ENCODE data around the gene ARSG. TPM values are rescaled to one million over a fixed set of nuclear protein-coding genes. Genes with fewer than 3 reads are reported as not detected.
"Not testable (repeated sequence)": the region's sequence is repeated elsewhere in the genome, so short reads cannot be mapped to it uniquely, and the experiment has no call there.

ARSG gene
- total RNA-seq, 1 donor from 2014 or later = 4.3 TPM

DNA sequence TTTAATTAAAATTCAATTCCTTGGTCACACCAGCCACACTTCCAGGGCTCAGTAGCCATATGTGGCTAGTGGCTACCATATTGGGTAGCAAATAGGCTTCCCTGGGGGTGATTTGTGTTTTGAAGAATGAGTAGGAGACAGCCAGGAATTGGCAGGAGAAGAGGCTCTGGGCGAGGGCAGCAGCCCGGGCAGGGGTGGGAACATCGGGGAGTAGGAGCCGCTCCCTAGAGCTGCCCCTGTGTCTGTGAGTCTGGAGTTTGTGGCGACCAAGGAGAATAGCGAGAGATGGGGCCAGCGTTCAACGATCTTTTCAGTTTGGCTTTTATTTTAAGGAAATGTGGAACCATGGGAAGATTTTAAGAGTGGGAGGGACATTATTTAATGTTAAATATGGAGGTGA is 84.3 kb downstream of the ARSG start:
- no peak for DNase-seq (ENCODE audit: low spot score)

DNA sequence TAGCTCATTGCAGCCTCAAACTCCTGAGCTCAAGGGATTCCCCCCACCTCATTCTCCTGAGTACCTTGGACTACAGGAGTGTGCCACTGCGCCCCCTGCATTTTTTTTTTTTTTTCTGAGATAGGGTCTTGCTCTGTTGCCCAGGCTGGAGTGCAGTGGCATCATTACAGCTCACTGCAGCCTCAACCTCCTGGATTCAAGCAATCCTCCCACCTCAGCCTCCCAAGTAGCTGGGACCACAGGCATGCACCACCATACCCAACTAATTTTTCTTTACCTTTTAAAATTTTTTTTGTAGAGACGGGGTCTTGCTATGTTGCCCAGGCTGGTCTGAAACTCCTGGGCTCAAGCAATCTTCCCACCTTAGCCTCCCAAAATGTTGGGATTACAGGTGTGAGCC is 84.9 kb downstream of the ARSG start:
- not testable (repeated sequence) for DNase-seq (ENCODE audit: low spot score)

- DNase-seq (ENCODE audit: low spot score) = no peak
These were observed 86.5 kb downstream of the ARSG start for GRCh38 chr17:68377771-68378267.

DNA sequence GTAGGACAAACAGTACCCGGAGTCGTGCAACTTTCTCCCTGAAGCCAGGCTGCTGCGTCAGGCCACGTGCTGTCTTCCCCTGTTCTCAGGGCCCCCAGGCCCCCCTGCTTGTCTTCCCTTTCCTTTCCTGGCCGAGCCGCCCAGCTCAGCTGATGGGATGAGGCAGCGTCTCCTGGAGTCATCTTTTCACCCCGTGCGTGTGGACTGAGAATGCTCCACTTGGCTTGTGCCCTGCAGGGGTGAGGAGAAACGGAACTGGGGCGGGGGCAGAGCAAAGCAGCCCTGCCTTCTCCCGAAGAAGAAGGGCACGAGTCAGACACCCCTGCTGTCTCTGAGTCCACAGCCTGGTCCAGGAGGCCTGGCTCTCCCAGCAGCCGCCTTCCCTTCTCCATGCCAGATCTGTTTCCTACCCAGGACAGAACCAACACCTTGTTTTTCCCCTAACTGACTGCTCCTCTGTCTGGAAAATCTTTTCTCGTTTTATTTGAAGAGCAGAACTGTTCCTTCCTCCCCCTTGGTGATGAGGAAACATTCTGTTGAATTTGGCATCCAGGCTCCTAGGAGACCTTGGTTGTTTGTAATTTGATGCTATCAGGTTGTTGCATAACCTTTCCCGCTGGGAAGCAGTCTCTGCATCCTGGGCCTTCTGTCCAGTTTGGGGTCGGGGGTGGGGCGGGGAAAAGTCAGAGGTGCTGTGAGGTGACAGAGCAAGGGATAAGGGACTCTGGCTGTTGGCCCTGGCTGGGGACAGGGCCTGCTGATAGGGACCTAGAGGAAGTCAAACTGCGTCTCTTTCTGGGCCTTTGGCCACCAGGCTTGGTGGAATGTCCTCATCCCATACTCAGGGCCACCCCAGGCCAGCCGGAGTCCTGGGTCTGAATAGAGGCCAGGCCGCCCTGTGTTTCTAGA is 87.2 kb downstream of the ARSG start:
- peak; percentile 95 for DNase-seq (ENCODE audit: low spot score)

- no peak for DNase-seq (ENCODE audit: low spot score)
These were observed 87.8 kb downstream of the ARSG start for GRCh38 chr17:68379177-68379510.

DNA sequence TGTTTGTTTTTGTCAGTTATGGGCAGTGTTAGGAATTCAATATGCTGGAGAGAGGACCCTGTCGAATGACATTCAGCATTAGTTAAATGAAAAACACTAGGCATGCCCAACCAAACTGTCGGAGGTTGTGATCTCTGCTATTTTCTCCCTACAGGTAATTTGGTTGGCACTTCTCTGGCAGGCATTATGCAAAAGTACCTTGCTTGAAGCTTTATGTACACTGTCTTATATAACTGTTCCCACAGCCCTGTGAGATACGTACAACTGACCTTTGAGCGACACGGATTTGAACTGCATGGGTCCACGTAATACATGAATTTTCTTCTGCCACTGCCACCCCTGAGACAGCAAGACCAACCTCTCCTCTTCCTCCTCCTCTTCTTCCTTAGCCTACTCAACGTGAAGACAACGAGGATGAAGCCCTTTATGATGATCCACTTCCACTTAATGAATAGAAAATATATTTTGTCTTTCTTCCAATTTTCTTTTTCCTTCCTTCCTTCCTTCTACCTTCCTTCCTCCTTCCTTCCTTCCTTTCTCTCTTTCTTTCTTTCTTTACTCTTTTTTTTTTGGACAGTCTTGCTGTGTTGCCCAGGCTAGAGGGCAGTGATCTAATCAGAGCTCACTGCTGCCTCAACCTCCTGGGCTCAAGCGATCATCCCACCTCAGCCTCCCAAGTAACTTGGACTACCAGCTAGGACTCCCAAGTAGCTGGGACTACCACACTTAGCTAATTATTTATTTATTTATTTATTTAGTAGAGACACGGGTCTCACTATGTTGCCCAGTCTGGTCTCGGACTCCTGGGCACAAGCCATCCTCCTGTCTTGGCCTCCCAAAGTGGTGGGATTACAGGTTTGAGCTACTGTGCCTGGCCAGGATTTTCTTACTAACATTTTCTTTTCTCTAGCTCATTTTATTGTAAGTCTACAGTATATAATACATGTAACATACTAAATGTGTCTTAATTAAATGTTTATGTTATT is 88.7 kb downstream of the ARSG start:
- peak; percentile 39 for DNase-seq (ENCODE audit: low spot score)

- peak; percentile 37 for DNase-seq (ENCODE audit: low spot score)
These were observed 90.0 kb downstream of the ARSG start for GRCh38 chr17:68381076-68381900.

- no peak for DNase-seq (ENCODE audit: low spot score)
These were observed 91.3 kb downstream of the ARSG start for GRCh38 chr17:68382582-68383085.

DNA sequence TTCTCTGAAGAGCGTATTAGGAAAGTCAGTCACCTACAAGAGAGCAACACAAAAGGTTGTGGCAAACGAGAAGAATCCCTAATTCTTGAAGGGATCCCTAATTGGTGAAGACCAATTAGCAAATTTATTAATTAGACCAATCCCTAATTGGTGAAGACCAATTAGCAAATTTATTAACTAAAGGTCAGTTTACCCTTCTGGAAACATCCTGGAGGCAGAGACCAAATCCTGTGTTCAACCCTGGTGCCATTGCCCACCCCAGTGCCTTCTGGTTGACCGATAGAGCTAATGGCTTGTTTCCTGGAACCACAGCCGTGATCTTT is 91.8 kb downstream of the ARSG start:
- no peak for DNase-seq (ENCODE audit: low spot score)

DNA sequence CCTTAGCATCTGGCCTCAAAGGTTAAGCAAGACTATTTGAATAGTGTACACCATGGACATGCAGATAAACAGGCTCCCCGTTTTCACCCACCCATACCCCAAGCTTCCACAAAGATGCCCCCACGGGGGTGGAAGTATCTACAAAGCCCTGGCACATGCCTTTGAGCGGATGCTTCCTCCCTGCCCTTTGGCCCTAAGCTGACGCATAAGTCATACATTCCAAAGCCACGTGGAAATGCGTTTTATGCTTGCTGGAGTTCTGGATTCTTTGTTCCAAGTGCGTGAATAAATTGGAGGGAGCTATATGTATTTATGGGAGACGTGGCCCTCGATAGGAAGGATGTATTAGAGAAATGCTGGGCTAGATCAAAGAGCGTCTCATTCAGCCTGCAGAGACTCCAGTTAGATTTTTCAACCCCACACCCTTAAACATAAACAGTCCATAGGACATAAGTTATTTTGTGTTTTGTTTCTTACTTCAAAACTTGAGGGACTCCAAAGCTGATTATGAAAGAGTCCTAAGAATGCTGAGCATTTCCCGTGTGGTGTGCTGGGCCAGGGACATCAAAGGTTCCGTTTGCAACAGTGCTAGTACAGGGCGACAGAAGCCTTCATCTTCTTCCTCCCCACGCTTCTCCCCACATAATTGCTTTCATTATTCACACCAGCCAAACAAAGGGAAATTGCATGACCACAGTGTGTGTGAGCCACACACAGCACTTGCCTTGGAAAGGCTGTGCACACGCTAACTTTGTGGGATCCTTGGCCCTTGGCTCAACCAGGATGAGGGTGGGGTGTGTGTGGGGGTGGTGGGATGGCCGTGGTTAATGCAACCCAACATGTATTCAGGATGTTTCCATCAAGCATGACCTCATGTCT is 92.4 kb downstream of the ARSG start:
- DNase-seq (ENCODE audit: low spot score) = peak; percentile 74

DNA sequence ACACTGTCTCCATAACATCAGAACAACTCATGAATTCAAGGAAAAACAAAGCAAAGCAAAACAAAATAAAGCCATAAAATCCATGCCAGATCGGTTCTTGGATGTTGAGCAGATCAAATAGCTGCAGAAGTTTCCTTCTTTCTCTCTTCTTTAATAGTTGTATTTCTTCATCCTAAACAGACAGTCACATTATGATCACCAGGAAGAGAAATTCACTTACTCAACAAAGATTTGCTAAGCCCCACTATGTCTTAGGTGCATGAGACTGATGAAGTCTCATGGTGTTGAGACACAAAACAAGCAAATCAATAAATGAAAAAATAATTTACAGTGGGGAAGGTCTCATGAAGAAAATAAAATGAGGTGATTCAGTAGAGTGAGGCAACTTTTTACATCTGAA is 93.2 kb downstream of the ARSG start:
- DNase-seq (ENCODE audit: low spot score) = no peak

DNA sequence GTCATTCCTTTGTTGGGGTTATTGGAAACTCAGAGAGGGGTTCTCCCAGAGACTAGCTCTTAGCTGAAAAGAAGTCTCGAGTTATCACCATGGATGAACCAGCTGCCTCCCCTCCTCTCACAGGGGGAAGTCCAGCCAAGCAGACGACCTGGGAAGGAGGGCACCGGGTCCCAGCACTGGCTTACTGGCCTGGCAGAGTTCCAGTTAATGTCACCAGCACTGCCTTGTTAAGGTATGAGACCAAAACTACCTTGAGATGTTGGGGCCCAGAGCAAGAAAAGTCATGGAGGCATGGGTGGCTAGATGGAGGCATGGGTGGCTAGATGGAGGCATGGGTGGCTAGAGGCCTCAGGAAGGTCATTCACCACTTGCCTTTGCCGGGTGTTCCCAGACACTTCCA is 93.6 kb downstream of the ARSG start:
- DNase-seq (ENCODE audit: low spot score) = peak; percentile 69

DNA sequence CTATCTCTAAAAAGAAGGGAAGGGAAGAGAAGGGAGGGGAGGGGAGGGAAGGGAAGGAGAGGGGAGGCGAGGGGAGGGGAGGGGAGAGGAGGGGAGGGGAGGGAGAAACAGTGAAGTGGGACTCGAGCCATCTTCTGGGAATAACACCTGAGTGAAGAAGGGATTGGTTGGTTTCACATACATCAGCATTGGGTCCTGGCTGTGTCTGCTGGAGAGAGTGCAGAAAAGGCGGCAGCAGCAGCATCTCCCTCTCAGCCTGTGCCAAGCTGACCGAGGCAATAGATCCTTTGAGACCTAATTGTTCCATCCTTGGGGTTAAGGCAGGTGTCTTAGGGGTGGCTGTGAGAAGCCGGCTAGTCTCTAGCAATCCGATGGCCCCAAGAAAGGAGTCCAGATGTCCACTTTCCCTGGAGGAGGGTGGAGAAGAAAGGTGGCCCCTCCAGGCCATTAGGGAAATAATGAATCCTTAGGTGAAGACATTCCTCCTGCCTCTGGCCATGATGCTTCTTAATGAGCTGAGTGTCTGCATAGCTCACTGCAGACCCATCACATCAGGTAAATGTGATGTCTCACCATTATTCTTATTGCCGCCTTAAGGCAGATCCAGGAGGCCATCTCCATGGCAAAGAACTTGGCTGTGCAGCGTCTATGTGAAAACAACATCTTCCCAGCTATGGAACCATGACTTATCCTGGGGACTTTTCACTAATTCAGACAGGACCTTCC is 94.4 kb downstream of the ARSG start:
- DNase-seq (ENCODE audit: low spot score) = peak; percentile 24

GRCh38 chr17:68387435-68388218 is 96.3 kb downstream of the ARSG start:
- peak; percentile 37 for DNase-seq (ENCODE audit: low spot score)

- DNase-seq (ENCODE audit: low spot score) = no peak
These were observed 97.7 kb downstream of the ARSG start for GRCh38 chr17:68389041-68389440.

GRCh38 chr17:68390888-68391545 is 99.7 kb downstream of the ARSG start:
- DNase-seq (ENCODE audit: low spot score) = peak; percentile 88

DNA sequence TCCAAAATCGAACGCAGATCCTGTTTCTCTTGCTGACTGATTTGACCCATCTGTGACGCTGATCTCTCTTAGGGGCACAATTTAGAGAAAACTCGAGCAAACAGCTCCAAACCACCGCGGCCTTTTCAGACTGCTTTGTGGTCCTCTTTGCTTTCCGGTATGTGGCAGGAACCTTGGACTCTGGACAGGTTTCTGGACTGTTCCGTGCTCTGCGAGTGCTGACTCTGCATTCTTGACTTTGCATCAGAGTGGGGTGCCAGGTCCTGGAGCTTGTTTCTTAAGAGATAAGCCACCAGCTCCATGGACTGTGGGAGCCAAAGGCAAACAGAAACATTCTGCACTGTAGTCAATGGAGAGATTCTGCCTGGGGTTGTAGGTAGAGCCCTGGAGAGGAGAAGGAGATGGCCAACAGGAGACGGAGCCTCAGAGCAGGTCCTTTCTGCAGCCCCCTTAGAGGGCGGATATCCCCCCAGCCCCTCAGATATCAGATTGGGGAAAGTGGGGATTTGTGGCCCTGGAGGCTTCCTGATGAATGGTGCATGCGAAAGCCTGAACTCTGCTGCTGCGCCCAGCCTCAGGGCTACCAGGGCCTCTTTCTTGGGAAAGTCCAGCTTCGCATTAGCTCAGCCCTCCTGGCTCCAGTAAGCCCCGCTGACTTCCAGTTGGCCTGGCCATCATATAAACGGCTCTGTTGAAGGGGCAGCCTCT is 100.4 kb downstream of the ARSG start:
- DNase-seq (ENCODE audit: low spot score) = peak; percentile 57

Data from mesenteric fat pad (tissue), 1 donor.